Suprapubic skin (tissue), 4 donors: ENCODE data around the gene GOLGA6A. TPM values are rescaled to one million over a fixed set of nuclear protein-coding genes. Genes with fewer than 3 reads are reported as not detected.
"Not testable (repeated sequence)": the region's sequence is repeated elsewhere in the genome, so short reads cannot be mapped to it uniquely, and the experiment has no call there.

Experiments
- DNase-seq, 2 donors: peaks; one replicate each; pipeline ENCODE4 v3.0.0-alpha.2; 2019; ENCODE audit warnings: low spot score in 2 of 2
- H3K27ac ChIP-seq: fragments of 200-600 bp; sonication (generic); one replicate; pipeline ENCODE4 v1.5.1; 2019
- H3K27me3 ChIP-seq: fragments of 200-600 bp; sonication (generic); one replicate; pipeline ENCODE4 v1.5.1; 2019
- H3K36me3 ChIP-seq: fragments of 200-600 bp; sonication (generic); one replicate; pipeline ENCODE4 v1.5.1; 2019
- H3K4me1 ChIP-seq: fragments of 200-600 bp; sonication (generic); one replicate; pipeline ENCODE4 v1.5.1; 2019
- H3K4me3 ChIP-seq: fragments of 200-600 bp; sonication (generic); one replicate; pipeline ENCODE4 v1.5.1; 2019; ENCODE audit warnings: mild to moderate bottlenecking
- H3K9me3 ChIP-seq: fragments of 200-600 bp; sonication (generic); one replicate; pipeline ENCODE4 v1.5.1; 2019
- EP300 ChIP-seq: sonication (generic); formaldehyde crosslinking; IDR thresholded peaks from one replicate; pipeline ENCODE4 v1.6.1; 2017; ENCODE audit warnings: antibody characterized with exemption
- POLR2A ChIP-seq, 2 donors: fragments of 450-650 bp; IDR thresholded peaks; one replicate each; pipeline ENCODE4 v1.6.1; 2017; ENCODE audit warnings: antibody characterized with exemption in 2 of 2, mild to moderate bottlenecking in 2 of 2, moderate library complexity in 2 of 2
- POLR2AphosphoS5 ChIP-seq, 3 donors: sonication (generic); formaldehyde crosslinking; IDR thresholded peaks; one replicate each; pipeline ENCODE4 v1.6.1; 2017; ENCODE audit warnings: antibody characterized with exemption in 3 of 3
- WGBS: methylation state at CpG from one replicate; pipeline ENCODE4 v1.1.5; 2018; 5-methylcytosine and 5-hydroxymethylcytosine counted together
- total RNA-seq, 4 donors: library from RNA; depleted of rRNA; stranded (reverse); fragments of >200 nt; gene quantifications; one replicate each; pipeline ENCODE4 v1.1.0, GENCODE V29; 2016
- TF ChIP-seq, protein P1 (sequence below), 2 donors: fragments of 200-600 bp in 1 of 2; fragments of 450-650 bp in 1 of 2; sonication (generic) in 1 of 2; IDR thresholded peaks; one replicate each; pipeline ENCODE4 v1.5.1; 2016 to 2019; ENCODE audit warnings: antibody characterized with exemption in 2 of 2, mild to moderate bottlenecking in 1 of 2, moderate library complexity in 1 of 2

The GOLGA6A gene
- total RNA-seq, 4 donors from 2014 or later = 0.21 to 3.9 (median 1.7) TPM

DNA sequence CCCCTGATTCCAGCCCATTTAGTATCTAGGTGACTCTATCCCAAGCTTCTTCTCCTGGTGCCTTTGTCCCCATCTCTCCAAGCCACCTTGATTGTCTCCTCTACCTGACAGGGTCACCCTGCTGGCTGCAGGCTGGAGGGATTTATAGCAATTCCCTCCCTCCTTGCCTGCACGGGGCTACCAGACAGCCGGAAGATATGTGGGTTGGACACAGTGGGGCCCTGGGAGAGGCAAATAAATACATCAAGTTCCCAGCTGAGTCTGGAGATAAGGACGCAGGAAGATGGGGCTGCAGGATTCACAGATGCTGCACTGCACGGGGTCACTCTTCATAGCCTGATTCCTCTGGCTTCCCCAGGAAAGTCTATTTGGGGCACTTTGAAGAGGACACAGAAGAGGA lies 38.7 kb upstream of the GOLGA6A start:
- H3K9me3 ChIP-seq = no peaks in the 10 kb centered on the region
- no peaks in the 10 kb centered on the region for H3K4me1 ChIP-seq
- WGBS = 6% methylated on average over 4 of the region's 4 CpGs
- H3K36me3 ChIP-seq = no peaks in the 10 kb centered on the region
- H3K27me3 ChIP-seq = peaks cover 52% of the 10 kb centered on the region
- TF ChIP-seq POLR2A (IDR thresholded peaks at IDR 0.05) (no peak), EP300 (no peak)
- TF ChIP-seq, protein P1, sequence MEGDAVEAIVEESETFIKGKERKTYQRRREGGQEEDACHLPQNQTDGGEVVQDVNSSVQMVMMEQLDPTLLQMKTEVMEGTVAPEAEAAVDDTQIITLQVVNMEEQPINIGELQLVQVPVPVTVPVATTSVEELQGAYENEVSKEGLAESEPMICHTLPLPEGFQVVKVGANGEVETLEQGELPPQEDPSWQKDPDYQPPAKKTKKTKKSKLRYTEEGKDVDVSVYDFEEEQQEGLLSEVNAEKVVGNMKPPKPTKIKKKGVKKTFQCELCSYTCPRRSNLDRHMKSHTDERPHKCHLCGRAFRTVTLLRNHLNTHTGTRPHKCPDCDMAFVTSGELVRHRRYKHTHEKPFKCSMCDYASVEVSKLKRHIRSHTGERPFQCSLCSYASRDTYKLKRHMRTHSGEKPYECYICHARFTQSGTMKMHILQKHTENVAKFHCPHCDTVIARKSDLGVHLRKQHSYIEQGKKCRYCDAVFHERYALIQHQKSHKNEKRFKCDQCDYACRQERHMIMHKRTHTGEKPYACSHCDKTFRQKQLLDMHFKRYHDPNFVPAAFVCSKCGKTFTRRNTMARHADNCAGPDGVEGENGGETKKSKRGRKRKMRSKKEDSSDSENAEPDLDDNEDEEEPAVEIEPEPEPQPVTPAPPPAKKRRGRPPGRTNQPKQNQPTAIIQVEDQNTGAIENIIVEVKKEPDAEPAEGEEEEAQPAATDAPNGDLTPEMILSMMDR (IDR thresholded peaks at IDR 0.05) = no peak
- H3K4me3 ChIP-seq = no peak overlapping the region
- no peak overlapping the region for H3K27ac ChIP-seq
- DNase-seq = no peak

DNA sequence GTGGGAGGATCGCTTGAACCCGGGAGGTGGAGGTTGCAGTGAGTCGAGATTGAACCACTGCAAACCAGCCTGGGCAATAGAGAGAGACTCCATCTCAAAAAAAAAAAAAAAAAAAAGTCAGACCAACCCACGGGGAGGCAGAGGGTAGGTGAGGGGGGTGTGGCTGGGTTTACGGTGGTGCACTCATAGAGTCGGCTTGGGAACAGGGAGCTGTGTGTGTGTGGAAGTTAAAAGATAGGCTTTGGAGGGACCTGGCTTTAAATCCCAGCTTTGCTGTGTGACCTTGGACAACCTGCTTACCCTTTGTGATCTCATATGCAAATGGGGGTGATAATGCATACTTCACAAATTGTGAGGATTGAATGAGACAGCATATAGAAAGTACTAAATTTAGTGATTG lies 38.1 kb upstream of the GOLGA6A start:
- WGBS = 72% methylated on average over 6 of the region's 6 CpGs
- TF ChIP-seq POLR2AphosphoS5 (IDR thresholded peaks at IDR 0.05) (no peak), POLR2A (IDR thresholded peaks at IDR 0.05) (no peak), EP300 (no peak)
- TF ChIP-seq, protein P1 (IDR thresholded peaks at IDR 0.05) = no peak
- no peaks in the 10 kb centered on the region for H3K9me3 ChIP-seq
- peaks cover 49% of the 10 kb centered on the region for H3K27me3 ChIP-seq
- no peak overlapping the region for H3K4me3 ChIP-seq
- DNase-seq = no peak
- no peaks in the 10 kb centered on the region for H3K36me3 ChIP-seq
- H3K4me1 ChIP-seq = no peaks in the 10 kb centered on the region
- no peak overlapping the region for H3K27ac ChIP-seq

DNA sequence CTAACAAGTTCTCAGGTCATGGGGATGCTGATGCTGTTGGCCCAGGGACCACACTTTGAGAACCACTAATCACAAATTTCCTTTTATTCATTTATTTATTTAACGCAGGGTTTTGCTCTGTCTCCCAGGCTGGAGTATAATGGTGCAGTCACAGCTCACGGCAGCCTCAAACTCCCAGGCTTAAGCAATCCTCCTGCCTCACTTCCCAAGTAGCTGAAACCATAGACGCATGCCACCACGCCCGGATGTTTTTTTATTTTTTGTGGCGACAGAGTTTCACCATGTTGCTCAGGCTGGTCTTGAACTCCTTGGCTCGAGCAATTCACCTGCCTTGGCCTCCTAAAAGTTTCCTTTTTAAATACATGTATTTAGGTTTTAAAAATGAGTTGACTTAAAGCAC lies 27.4 kb upstream of the GOLGA6A start:
- H3K4me1 ChIP-seq = no peaks in the 10 kb centered on the region
- WGBS = 73% methylated on average over 7 of the region's 7 CpGs
- TF ChIP-seq, protein P1 (IDR thresholded peaks at IDR 0.05) = no peak
- no peak for TF ChIP-seq EP300
- TF ChIP-seq POLR2AphosphoS5 (IDR thresholded peaks at IDR 0.05) = no peak
- TF ChIP-seq POLR2A (IDR thresholded peaks at IDR 0.05) = no peak

DNA sequence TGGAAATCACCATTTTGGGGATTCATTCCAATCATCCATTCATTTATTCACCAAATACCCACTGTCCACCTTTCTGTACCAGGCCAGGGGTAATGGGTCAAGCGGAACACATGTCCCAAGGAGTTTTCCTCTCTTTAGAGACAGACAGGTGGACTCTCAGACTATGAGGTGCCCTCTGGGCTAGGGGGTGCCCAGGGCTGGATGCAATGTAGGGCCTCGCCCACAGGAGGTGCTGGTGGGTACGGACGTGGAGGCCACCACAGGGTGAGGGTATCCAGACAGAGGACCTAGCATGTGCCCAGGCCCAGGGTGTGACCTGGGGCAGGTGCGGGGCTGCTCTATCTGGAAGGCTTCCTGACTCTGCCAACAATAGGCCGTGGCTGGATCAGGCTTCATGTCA lies 26.3 kb upstream of the GOLGA6A start:
- H3K9me3 ChIP-seq, H3K36me3 ChIP-seq, DNase-seq, H3K4me3 ChIP-seq, H3K4me1 ChIP-seq, H3K27me3 ChIP-seq, H3K27ac ChIP-seq: not testable (repeated sequence)
- 76% methylated on average over 6 of the region's 6 CpGs for WGBS

More for the DNA sequence above, 27.4 kb upstream of the GOLGA6A start:
- no peak overlapping the region for H3K27ac ChIP-seq
- no peak for DNase-seq
- no peaks in the 10 kb centered on the region for H3K9me3 ChIP-seq
- no peak overlapping the region for H3K4me3 ChIP-seq
- H3K27me3 ChIP-seq = no peaks in the 10 kb centered on the region
- no peaks in the 10 kb centered on the region for H3K36me3 ChIP-seq

DNA sequence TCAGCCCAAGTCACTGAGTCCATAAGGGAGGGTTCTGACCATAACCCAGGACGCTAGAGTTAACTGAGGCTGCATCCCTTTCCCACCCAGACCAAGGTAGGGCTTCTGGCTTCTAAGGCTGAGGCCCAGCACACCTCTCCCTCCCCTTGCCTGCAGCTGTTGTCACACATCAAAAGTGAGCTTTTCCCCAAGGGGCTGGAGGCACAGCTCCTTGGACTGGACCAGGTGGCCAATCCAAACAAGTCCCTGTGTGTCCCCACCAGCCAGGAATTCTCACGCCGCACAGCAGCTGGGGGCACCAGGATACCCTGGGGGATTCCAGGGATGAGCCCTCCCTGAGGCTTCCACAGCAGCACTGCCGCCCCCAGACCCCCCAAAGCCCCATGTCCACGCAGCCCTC lies 25.8 kb upstream of the GOLGA6A start:
- no peaks in the 10 kb centered on the region for H3K4me1 ChIP-seq
- no peaks in the 10 kb centered on the region for H3K36me3 ChIP-seq
- TF ChIP-seq POLR2AphosphoS5 (IDR thresholded peaks at IDR 0.05) = no peak
- TF ChIP-seq, protein P1 (IDR thresholded peaks at IDR 0.05) = no peak
- no peak for TF ChIP-seq POLR2A (IDR thresholded peaks at IDR 0.05)
- TF ChIP-seq EP300 = no peak
- no peak for DNase-seq
- H3K27me3 ChIP-seq = no peaks in the 10 kb centered on the region
- WGBS = 83% methylated on average over 3 of the region's 5 CpGs
- no peak overlapping the region for H3K4me3 ChIP-seq
- no peaks in the 10 kb centered on the region for H3K9me3 ChIP-seq
- no peak overlapping the region for H3K27ac ChIP-seq

DNA sequence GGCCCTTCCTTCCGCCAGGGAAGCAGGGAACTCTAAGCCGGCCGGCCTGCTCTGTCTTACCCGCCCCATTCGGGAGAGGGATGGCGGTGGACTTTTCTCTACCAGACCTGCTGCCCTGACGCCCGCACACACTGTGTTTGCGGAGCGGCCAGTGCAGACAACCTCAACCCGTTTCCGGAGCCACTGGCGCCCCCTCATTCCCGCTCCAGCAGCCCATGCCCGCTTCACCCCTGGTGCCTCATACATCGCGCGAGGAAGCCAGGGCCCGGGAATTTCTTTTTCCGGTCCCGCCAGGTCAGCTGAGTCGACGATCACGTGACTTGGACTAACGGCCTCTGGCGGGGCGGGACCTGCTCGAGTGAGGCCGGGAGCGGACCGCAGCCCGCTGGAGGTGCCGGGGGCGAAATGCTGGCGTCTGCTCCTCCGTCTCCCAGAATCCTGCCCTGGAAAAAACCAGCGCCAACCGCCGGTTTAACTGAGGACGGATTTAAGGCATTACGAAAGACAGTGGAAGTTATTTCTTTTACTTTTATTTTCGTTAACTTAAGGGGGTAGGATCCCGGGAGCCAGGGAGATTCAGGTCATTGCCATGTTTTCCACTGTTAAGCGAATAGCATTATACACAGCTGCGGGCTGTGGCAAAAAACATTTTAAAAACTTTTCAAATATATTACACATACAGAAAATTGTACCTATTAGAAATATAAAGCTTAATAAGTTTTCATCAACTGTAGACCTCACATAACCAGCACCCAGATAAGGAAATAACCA lies 17.8 kb upstream of the GOLGA6A start:
- DNase-seq = peak; percentile 96
- not testable (repeated sequence) for H3K36me3 ChIP-seq, H3K9me3 ChIP-seq, H3K4me1 ChIP-seq, H3K27me3 ChIP-seq, H3K27ac ChIP-seq
- WGBS = 5% methylated on average over 32 of the region's 45 CpGs
- H3K4me3 ChIP-seq = peak overlapping the region; percentile 37
- peak in 2 of 3 donors; percentile 23 to 47 for TF ChIP-seq POLR2AphosphoS5 (IDR thresholded peaks at IDR 0.05)

DNA sequence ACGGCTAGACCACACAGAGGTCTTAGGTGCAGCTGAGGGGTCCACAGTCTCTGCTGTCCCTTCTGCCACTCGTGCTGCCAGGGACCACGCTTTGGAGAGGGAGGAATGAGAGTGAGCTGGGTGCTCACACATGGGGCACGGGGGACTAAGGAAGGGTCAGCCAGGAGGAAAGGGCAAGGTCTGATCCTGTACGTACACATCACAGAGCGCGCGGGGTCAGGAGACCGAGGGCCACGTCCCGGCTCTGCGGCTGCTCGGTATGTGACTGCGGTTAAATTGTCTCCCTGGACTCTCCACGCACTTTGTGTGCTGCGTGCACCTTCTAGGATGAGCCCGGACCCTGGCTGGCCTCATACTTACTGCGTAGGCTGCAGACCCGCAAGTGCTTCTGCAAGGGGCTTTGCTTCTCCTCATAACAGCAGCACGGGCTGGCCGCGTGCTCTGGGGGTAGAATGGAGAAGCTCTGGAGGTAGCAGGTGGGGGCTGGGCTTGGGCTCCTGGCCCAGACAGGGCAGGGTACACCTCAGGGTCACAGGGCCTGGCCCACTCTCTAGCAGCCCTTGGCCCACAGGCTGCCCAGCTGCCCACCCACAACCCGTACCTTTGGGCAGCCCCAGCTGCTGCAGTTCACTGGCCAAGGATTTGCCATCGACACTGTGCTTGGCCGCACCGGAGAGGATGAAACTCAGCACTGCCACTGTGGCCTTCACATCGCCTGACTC lies 14.6 kb upstream of the GOLGA6A start:
- H3K27ac ChIP-seq, H3K9me3 ChIP-seq, H3K36me3 ChIP-seq, H3K4me1 ChIP-seq, H3K4me3 ChIP-seq, DNase-seq, H3K27me3 ChIP-seq: not testable (repeated sequence)
- WGBS = no CpG with 5 or more reads among the region's 27 CpGs

DNA sequence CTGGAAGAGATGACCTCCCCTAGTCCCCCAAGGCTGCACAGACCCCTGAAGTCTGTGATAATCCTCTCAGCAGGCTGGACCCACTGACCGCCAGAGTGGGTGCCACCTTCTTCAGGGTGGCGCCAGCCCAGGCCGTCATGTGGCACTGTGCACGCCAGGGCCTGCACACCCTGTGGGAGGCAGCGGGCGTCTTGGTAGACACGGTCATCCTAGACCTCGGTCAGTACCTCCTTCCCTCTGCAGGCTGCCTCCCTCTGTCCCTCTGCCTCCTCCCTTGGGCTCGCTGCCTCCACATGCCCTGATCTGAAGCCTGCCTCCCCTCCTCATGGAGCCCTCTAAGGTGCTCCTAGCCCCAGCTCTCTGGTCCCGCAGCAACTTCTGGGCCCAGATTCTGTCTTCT lies 13.3 kb upstream of the GOLGA6A start:
- not testable (repeated sequence) for H3K4me3 ChIP-seq, H3K27ac ChIP-seq, H3K36me3 ChIP-seq, H3K4me1 ChIP-seq, H3K9me3 ChIP-seq, H3K27me3 ChIP-seq, DNase-seq
- WGBS = no CpG with 5 or more reads among the region's 10 CpGs

DNA sequence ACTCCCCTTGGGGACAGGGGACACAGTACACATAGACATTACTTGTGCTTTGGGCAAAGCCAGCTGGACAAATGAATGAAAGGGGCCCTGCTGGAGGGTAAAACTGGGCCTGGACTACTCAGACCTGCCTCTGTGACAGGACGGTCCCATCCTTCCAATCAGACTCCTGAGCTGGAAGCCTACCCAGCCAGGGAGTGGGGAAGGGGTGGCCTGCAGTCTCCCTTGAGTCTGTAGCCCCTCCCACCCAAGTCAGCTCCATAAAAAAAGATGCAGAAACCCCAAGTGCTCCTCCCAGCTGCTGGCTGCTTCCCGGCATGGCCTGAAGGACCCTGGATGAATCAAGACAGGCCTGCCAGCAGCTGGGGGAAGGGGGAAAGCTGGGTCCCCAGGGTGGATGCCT lies 12.2 kb upstream of the GOLGA6A start:
- not testable (repeated sequence) for H3K27me3 ChIP-seq, H3K36me3 ChIP-seq, H3K4me3 ChIP-seq, H3K27ac ChIP-seq, DNase-seq, H3K4me1 ChIP-seq, H3K9me3 ChIP-seq
- WGBS = no CpG with 5 or more reads among the region's 2 CpGs
